ENCODE measurements around the gene GPR17. TPM values are rescaled to one million over a fixed set of nuclear protein-coding genes. Genes with fewer than 3 reads are reported as not detected.

Gene GPR17
- total RNA-seq, 1 donor = not detected

DNA sequence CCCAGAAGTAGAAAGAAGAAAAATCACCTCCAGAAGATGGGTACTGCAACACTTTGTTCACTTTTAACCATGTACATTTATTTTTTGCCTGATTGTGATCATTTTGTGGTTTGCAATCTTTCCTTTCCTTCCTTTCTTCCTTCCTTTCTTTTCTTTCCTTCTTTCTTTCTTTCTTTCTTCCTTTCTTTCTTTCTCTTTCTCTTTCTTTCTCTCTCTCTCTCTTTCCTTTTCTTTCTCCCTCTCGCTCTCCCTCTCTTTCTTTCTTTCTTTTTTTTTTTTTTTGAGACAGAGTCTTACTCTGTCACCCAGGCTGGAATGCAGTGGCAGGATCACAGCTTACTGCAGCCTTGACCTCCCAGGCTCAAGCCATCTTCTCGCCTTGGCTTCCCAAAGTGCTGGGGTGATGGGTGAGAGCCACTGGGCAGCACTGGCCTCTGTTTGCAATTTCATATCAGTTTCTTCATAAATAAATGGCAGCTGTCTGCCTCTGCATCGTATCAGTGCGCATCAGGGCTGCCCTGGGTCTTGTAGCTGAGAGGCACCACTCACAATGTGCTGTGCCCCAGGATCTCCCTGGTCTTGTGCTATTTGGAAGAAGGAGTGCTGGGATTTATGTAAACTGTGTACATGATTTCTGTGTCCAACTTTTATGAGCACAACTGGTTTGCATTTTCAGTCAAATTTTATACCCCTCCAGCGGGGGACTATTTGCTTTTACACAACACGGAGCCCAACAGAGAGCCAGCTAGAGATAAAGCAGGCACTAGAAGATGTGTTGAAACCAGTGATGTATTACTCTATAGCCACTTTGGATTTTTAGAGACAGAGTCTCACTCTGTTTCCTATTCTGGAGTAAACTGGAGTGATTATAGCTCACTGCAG is 36.3 kb downstream of the GPR17 start:
- no peak for DNase-seq (ENCODE audit: low read depth in 2 of 3, low spot score in 2 of 3)

DNA sequence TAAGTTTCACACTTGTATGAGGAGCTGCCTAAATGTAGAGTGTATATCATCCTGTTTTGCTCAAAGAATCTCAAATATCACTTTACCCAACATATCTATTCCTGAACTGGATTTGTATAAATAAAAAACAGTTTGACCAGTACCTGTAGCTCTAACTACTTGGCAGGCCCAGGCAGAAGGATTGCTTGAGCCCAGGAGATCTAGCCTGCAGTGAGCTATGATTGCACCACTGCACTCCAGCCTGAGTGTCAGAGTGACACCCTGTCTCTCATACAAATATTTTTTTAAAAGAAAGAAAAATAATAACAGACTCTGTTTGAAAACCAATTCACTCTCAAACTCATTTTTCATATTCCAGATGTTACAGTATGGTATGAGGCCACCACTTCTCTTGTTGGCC is 37.1 kb downstream of the GPR17 start:
- no peak for DNase-seq (ENCODE audit: low read depth in 2 of 3, low spot score in 2 of 3)

DNA sequence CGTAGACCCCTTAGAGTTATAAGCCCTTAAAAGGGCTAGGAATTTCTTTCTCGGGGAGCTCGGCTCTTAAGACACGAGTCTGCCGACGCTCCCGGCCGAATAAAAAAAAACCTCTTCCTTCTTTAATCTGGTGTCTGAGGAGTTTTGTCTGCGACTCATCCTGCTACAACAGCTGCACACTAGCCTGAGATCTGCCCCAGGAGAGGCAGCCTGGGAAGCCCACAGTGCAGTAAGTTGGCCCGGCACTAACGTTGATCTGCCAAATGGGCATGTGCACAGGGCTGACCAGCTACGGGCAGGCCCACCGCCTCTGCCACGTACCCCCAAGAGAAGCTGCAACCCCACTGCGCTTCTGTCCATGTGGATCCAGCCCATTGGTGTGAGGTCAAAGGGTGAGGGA is 37.8 kb downstream of the GPR17 start:
- no peak for DNase-seq (ENCODE audit: low read depth in 2 of 3, low spot score in 2 of 3)

DNA sequence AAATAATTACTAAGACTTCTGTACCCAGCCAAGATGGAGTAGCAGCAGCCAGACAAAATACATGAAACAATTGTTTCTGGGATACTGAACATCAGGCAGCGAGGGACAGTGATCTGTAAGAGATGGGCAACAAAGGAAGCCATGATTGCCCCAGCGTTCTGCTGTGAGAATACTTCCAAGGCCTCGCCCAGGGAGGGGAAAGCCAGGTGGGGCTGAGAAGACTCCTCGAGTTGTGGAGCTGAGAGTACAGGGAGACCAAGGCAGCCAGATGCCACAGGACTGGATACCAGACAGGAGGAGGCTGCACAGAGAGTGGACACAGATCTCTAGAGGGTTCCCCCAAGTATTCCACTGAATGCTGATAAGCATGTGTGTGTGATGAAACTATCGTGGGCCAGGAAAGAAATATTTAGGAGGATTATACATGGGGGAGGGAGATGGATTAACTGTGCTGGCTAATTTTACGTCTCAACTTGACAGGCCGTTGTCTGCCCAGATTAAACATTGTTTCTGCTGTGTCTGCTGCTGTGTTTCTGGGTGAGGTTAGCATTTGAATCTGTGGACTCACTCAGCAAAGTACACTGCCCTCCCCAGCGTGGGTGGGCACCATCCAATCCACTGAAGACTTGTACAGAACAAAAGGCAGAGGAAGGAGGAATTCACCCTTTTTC is 39.6 kb downstream of the GPR17 start:
- no peak for DNase-seq (ENCODE audit: low read depth in 2 of 3, low spot score in 2 of 3)

DNA sequence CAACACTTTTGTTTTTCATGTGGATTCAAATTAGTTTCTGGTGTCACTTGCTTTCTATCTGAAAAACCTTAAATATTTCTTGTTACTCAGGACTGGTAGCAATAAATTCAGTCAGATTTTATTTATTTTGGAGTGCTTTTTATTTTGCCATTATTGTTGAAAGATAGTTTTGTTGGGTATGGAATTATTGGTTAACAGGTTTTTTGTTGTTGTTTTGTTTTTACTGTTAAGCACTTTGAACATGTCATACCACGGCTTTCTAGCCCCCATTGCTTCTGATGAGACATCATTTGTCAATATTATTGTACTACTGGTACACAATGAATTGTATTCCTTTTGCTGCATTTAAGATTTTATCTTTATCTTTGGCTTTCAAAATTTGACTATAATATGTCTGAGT is 42.5 kb downstream of the GPR17 start:
- no peak for DNase-seq (ENCODE audit: low read depth in 2 of 3, low spot score in 2 of 3)

DNA sequence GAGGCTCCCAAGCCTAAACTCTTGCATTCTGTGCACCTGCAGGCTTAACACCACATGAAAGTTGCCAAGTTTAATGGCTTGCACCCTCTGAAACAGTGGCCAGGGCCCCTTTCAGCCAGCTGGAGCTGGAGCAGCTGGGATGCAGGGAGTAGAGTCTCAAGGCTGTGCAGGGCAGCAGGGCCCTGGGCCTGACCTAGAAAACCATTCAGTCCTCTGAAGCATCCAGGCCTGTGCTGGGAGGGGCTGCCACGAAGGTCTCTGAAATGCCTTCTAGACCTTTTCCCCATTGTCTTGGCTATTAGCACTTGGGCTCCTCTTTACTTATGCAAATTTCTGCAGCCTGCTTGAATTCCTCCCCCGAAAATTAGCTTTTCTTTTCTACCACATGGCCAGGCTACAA is 44.7 kb downstream of the GPR17 start:
- DNase-seq (ENCODE audit: low read depth in 2 of 3, low spot score in 2 of 3) = no peak

DNA sequence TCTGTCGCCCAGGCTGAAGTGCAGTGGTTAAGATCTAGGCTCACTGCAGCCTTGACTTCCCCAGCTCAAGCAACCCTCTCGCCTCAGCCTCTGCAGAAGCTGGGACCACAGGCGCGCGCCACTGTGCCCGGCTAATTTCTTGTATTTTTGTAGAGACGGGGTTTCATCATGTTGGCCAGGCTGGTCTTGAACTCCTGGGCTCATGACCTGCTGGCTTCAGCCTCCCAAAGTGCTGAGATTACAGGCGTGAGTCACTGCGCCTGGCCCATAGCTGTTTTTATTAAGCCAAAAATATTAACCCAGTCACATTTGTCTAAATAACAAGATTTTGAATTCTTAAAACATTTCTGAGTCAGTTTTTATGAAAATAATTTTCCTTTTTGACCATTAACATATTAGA is 49.0 kb downstream of the GPR17 start:
- no peak for DNase-seq (ENCODE audit: low read depth in 2 of 3, low spot score in 2 of 3)

DNA sequence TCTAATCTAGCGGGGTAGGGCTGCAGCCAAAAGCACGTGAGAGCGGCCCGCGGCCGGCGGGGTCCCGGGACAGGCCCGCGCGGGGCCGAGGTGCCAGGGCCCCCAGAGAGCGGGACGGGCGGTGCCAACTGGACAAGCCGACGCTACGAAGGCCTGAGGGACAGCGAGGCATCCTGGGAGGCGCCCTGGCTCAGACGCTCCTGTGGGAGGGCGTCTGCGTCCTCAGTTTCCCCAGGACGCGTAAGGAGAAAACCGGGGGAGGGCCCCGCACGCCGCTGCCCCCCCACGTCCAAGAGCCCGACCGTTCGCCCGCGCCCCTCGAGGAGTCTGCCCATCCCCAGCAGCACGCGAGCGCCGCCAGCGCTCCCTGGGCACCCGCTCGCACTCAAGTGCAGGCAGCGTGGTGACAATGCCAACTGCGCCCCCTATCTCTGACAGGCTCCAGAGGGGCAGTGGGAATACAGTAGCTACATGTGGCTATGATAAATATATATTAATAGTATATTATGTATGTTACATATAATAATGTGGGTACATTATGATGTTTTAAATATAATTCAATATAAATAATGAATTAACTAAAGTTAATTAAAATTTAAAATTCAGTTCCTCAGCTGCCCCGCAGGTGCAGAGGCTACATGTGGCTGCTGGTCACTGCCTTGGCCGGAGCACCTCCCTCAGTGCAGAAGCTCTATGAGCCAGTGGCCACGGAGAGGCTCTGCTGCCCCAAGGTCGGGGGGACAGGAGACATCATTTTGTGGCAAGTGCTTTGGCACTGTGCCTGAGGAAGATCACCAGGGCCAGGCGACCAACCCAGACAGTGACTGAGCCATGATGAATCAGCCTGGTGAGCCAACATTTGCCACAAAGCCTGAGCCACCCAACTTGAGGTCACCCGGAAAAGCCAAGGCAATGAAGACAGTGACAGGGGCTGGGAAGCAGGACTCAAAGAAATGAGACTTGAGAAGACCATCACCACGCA is 49.8 kb downstream of the GPR17 start:
- DNase-seq (ENCODE audit: low read depth in 2 of 3, low spot score in 2 of 3) = peak in 2 of 3 donors; percentile 67 to 70

DNA sequence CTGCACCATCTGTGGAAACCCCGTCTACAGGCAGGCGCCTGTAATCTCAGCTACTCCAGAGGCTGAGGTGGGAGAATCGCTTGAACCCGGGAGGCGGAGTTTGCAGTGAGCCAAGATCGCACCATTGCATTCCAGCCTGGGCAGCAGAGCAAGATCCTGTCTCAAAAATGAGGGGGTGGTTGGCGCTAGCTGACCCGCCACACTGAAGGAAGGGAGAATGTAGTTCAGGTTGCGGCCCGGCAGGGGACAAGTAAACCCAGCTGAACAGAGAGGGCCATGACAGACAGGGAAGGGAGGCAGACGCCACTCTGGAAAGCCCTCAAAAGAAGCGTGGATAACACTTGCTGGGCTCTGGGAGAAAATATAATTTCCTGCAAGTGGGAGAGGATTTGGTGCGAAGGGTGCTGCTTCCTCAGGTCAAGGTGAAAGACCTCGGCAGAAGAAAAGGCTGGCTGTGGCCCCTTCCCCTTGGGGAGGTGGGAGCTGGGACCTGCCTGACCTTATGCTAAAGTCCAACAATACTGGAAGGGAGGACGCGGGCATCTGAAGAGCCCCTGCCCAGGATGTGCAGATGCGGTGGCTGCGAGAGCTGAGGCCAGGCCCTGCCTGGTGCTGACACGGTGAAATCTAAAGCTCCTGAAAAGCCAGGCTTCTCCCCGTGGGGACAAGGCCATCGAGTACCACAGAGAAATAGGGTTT is 51.7 kb downstream of the GPR17 start:
- no peak for DNase-seq (ENCODE audit: low read depth in 2 of 3, low spot score in 2 of 3)

DNA sequence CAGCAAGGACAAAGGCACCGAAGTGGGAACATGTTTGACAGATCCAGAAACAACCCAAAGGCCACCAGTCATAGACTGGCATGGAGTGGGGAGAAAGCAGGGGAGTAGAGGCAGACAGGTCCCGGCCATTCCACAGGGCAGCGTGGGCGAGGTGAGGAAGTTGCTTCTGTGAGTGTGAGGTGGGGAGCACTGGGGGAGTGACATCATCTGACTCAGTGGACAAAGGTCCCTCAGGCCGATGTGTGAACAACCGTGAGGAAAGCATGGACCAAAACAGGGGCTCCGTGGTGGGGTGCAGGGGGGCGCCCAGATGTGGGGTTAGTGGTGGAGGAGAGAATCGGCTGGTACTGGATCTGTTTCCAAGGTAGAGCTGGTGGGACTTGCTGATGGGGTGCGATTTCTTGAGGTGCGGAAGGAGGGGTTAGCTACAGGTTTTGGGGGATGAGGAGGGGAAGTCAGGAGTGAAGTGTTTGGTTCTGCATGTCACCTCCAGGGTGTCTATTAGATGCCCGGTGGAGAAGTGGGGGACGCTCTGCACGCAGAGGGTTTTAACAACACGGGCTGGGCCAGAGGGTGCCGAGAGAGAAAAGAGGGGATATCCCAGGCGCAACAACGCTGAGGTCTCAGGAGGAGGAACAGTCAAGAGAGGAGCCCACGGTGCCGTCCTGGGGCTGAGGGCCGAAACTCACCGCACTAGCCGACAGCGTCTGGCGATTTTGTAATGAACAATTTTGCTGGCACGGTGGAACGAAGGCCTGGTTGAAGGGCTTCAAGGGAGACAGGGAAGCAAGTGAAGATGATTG is 52.8 kb downstream of the GPR17 start:
- DNase-seq (ENCODE audit: low read depth in 2 of 3, low spot score in 2 of 3) = no peak

DNA sequence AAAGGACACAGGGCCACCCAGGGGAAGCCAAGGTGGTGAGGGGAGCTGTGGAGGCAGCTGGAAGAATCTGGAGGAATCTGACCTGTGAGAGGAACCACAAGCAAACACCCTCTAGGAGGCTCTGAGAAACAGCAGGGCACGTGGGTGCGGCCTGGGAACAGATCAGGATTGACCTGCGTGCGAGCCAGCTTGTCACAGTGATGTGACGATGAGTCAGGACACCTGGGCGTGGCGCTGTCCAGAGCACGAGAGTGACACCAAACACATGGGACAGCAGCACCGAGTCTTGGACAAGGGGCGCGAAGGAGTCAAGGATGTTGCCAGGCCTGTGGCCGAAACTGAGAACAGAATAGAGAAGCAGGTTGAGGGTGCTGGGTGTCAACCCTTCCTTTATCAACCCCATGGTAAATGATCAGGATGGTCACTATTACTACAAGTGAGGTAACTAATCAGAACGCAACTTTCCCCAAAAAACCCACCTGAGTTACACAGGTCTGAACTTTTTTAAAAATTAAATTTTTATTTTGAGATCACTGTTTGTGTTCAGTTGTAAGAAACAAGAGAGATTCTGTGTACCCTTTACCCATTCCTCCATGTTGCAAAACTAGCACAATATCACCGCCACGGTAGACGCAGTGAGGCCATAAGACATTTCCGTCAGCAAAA is 54.7 kb downstream of the GPR17 start:
- peak in 1 of 3 donors; percentile 7 for DNase-seq (ENCODE audit: low read depth in 2 of 3, low spot score in 2 of 3)

DNA sequence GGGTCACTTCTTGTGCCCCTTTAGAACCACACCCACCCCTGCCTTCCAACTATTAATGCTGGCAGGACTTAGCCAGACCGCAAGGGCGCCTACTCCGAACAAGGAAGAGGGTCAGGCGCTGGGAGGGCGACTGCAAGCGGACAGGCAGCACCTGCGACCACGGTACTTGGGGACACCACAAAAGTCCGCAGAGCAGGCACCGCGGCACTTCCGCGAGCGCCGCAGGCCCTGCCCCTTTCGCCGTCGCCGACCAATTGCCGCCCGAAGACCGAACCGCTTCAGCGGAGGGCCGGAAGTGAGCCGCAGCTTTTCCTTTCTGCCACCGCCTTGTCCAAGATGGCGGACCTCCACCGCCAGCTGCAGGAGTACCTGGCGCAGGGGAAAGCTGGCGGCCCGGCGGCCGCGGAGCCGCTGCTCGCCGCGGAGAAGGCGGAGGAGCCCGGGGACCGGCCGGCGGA is 55.3 kb downstream of the GPR17 start, which contains the start of gene SFT2D3:
Gene SFT2D3, plus strand, starts transcription at position 305 of the 458 bp plus-strand sequence. Its CDS starts 32 bp downstream, at position 337.
- DNase-seq (ENCODE audit: low read depth in 2 of 3, low spot score in 2 of 3) = peak; percentile 81 to 95 (median 94)

DNA sequence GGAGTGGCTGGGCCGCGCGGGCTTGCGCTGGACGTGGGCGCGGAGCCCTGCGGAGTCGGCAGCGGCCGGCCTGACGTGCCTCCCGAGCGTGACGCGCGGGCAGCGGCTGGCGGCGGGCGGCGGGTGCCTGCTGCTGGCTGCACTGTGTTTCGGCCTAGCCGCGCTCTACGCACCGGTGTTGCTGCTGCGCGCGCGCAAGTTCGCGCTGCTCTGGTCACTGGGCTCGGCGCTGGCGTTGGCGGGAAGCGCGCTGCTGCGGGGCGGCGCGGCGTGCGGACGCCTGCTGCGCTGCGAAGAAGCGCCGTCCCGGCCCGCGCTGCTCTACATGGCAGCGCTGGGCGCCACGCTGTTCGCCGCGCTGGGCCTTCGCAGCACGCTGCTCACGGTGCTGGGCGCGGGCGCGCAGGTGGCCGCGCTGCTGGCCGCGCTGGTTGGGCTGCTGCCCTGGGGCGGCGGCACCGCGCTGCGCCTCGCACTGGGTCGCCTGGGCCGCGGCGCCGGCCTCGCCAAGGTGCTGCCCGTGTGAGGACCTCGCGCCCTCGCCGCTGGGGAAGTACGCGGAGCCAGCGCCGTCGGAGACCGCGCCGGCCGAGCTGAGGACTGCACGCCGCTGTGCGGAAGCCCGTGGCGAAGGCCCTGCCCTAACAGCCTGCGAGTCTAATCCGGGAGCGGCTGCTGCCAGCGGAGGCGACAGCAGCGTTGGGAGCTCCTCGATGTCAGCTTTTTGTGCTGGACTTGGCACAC is 55.9 kb downstream of the GPR17 start:
- peak; percentile 74 to 91 (median 89) for DNase-seq (ENCODE audit: low read depth in 2 of 3, low spot score in 2 of 3)

Other genes with a start within 250 kb of the GPR17 start
- gene PROC, start 227.7 kb upstream of the GPR17 start, total RNA-seq = 1.1 TPM
- gene IWS1, start 119.7 kb upstream of the GPR17 start, total RNA-seq = 12.1 TPM
- 1.9 TPM for gene MYO7B, start 110.5 kb upstream of the GPR17 start, total RNA-seq
- gene LIMS2, start 29.4 kb downstream of the GPR17 start, total RNA-seq = 0.27 TPM
- 10.8 TPM for gene SFT2D3, start 55.3 kb downstream of the GPR17 start, total RNA-seq
- gene WDR33, start 165.0 kb downstream of the GPR17 start, total RNA-seq = 26.9 TPM
- gene POLR2D, start 212.0 kb downstream of the GPR17 start, total RNA-seq = 21.0 TPM
- gene AMMECR1L, start 239.8 kb downstream of the GPR17 start, total RNA-seq = 11.8 TPM

Data from hematopoietic multipotent progenitor cell (in vitro differentiated cells).